ENCODE data around the gene FFAR1. TPM values are rescaled to one million over a fixed set of nuclear protein-coding genes. Genes with fewer than 3 reads are reported as not detected.

FFAR1 gene
- total and polyA plus RNA-seq, 2 experiments from 2014 or later = not detected

- DNase-seq (ENCODE audit: low spot score) = no peak
- H3K4me3 Mint-ChIP-seq = no peak overlapping the region
- peaks cover 9% of the 10 kb centered on the region for H3K27me3 Mint-ChIP-seq (ENCODE audit: insufficient read depth, low read depth, poor library complexity)
- H3K9me2 ChIP-seq (ENCODE audit: insufficient read depth) = no peaks in the 10 kb centered on the region
- no peak for ATAC-seq
- no peak overlapping the region for H3K4me2 ChIP-seq
- no peaks in the 10 kb centered on the region for H3K9me3 Mint-ChIP-seq
- no peaks in the 10 kb centered on the region for H4K20me1 ChIP-seq (replicated peaks; ENCODE audit: insufficient read depth)
- no peaks in the 10 kb centered on the region for H3K79me2 ChIP-seq (replicated peaks; ENCODE audit: insufficient read depth)
- no peak overlapping the region for H3K27ac Mint-ChIP-seq
- no peaks in the 10 kb centered on the region for H3K36me3 ChIP-seq (ENCODE audit: insufficient read depth)
- H3K27ac ChIP-seq (ENCODE audit: low read depth) = no peak overlapping the region
- no peaks in the 10 kb centered on the region for H3K36me3 Mint-ChIP-seq (ENCODE audit: low read depth)
- H3K4me1 ChIP-seq (ENCODE audit: insufficient read depth) = no peaks in the 10 kb centered on the region
- H3K4me3 ChIP-seq = no peak overlapping the region
- TF ChIP-seq STAT1 (IDR thresholded peaks at IDR 0.05; ENCODE audit: unreplicated experiment) (no peak), ZNF462 (CRISPR knock-in tag; IDR thresholded peaks at IDR 0.05) (no peak), EZH2 (IDR thresholded peaks at IDR 0.05; ENCODE audit: low read depth, unreplicated experiment) (no peak), POLR2AphosphoS5 (IDR thresholded peaks at IDR 0.05; ENCODE audit: low read depth) (no peak), ZNF331 (CRISPR knock-in tag; IDR thresholded peaks at IDR 0.05; ENCODE audit: low read depth) (no peak), EZH2phosphoT487 (IDR thresholded peaks at IDR 0.05; ENCODE audit: unreplicated experiment) (no peak), ETS1 (IDR thresholded peaks at IDR 0.05) (no peak), NANOG (IDR thresholded peaks at IDR 0.05; ENCODE audit: borderline replicate concordance) (no peak), CREB1 (CRISPR knock-in tag; IDR thresholded peaks at IDR 0.05; ENCODE audit: low read depth) (no peak), REST (IDR thresholded peaks at IDR 0.05; ENCODE audit: unreplicated experiment) (no peak), JUNB (IDR thresholded peaks at IDR 0.05; ENCODE audit: unreplicated experiment) (no peak), ZNF114 (CRISPR knock-in tag; IDR thresholded peaks at IDR 0.05) (no peak)
- TF ChIP-seq, protein P1, sequence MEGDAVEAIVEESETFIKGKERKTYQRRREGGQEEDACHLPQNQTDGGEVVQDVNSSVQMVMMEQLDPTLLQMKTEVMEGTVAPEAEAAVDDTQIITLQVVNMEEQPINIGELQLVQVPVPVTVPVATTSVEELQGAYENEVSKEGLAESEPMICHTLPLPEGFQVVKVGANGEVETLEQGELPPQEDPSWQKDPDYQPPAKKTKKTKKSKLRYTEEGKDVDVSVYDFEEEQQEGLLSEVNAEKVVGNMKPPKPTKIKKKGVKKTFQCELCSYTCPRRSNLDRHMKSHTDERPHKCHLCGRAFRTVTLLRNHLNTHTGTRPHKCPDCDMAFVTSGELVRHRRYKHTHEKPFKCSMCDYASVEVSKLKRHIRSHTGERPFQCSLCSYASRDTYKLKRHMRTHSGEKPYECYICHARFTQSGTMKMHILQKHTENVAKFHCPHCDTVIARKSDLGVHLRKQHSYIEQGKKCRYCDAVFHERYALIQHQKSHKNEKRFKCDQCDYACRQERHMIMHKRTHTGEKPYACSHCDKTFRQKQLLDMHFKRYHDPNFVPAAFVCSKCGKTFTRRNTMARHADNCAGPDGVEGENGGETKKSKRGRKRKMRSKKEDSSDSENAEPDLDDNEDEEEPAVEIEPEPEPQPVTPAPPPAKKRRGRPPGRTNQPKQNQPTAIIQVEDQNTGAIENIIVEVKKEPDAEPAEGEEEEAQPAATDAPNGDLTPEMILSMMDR (conservative IDR thresholded peaks at IDR 0.05; ENCODE audit: low read depth in 2 of 2) = no peak
- no peaks in the 10 kb centered on the region for H3F3A ChIP-seq (replicated peaks; ENCODE audit: low read depth)
- H3K27me3 ChIP-seq (ENCODE audit: insufficient read depth) = no peaks in the 10 kb centered on the region
- H3K4me1 Mint-ChIP-seq = peaks cover 7% of the 10 kb centered on the region
- H2AFZ ChIP-seq = no peak overlapping the region
Observed at GRCh38 chr19:35354898-35355297, 7.2 kb downstream of the FFAR1 start.
